ENCODE results near the gene MIOX.

DNA sequence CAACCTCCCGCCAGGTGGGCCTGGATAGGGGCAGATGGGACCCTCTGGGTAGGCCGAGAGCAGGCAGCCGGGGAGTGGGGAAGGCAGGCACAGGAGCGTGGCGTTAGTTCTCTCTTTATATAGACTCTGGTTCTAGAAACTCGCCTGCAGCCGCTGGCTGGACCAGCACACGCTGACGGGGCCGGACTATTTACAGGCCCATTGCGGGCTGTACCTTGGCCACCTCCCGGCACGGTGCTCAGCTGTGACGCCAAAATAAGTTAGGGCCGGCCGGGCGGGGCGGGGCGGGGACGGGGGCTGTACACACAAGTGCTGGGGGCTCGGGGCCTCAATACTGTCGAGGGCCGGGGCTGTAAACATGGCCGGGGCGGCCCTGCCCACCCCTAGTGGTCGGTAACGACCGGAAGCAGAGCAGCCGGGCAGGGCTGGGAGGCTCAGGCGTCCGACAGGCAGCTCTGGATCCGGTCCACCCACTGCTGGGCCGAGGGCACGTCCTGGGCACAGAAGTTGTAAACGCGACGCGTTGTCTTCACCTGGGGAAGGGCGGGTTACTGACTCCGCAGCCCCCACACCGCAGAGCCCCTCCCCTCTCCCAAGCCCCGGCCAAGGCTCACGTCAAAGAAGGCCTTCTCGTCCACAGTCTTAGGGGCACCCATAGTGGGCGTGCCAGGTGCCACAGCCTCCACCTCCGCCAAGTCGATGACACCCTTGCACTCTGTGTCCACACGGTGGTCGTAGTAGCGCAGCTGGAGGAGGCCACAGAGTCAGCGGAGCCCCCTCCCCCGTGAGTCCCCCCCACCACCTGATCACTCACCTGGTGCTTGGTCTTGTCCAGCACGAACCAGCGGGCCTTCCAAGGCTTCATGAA, 39.7 kb upstream of the MIOX start:
- TF ChIP-seq CTCF (IDR thresholded peaks at IDR 0.05) (no peak), ZFX (IDR thresholded peaks at IDR 0.05; ENCODE audit: borderline replicate concordance) (no peak)

Measured in 22Rv1 (cell line).